A673 (cell line): ENCODE data around the gene RNF141. TPM values are rescaled to one million over a fixed set of nuclear protein-coding genes. Genes with fewer than 3 reads are reported as not detected.
A peak's percentile ranks its signal among the peaks of the same experiment; 100 is the strongest.

Source experiments
- BruUV-seq: library from RNA; stranded (reverse); fragments of 400-500 nt; replicated peaks from 2 replicates; lab custom pipeline; 2021; lab: Mats Ljungman, UMichigan
- CTCF ChIA-PET: fragments of 300-600 bp; sonication (Branson Sonifier 250); formaldehyde crosslinking; loops from one replicate; lab custom pipeline; 2022; ENCODE audit warnings: antibody characterized with exemption; lab: Charles Lee
- POLR2A ChIA-PET: fragments of 300-600 bp; sonication (Branson Sonifier 250); formaldehyde crosslinking; loops from one replicate; lab custom pipeline; 2022; ENCODE audit warnings: antibody characterized with exemption; ENCODE audit not compliant: low non-redundant PET; lab: Charles Lee
- DNase-seq: peaks from one replicate; pipeline ENCODE4 v3.0.0-alpha.2; 2015; ENCODE audit warnings: low spot score
- H3K27ac ChIP-seq: fragments of 200-600 bp; sonication (generic); 2 replicates; pipeline ENCODE4 v1.5.1; 2016; ENCODE audit warnings: mixed run types, low read depth, mild to moderate bottlenecking, mixed read lengths, antibody characterized with exemption, low read length; ENCODE audit not compliant: poor library complexity, severe bottlenecking
- H3K27me3 ChIP-seq: fragments of 200-600 bp; sonication (generic); replicated peaks from 2 replicates; pipeline ENCODE4 v1.6.1; 2017; ENCODE audit warnings: mixed run types, low read depth, mild to moderate bottlenecking, mixed read lengths, antibody characterized with exemption, low read length; ENCODE audit not compliant: insufficient read depth, poor library complexity
- H3K36me3 ChIP-seq: fragments of 200-600 bp; sonication (generic); 2 replicates; pipeline ENCODE4 v1.6.1; 2016; ENCODE audit warnings: mixed run types, mild to moderate bottlenecking, mixed read lengths, antibody characterized with exemption, low read length; ENCODE audit not compliant: insufficient read depth, poor library complexity, severe bottlenecking
- H3K4me1 ChIP-seq: fragments of 200-600 bp; sonication (generic); 2 replicates; pipeline ENCODE4 v1.6.1; 2017; ENCODE audit warnings: mixed run types, mild to moderate bottlenecking, mixed read lengths, antibody characterized with exemption, low read length; ENCODE audit not compliant: insufficient read depth, poor library complexity, severe bottlenecking
- H3K4me3 ChIP-seq: fragments of 200-600 bp; sonication (generic); 2 replicates; pipeline ENCODE4 v1.5.1; 2016; ENCODE audit warnings: low read depth, mixed run types, mild to moderate bottlenecking, mixed read lengths, low read length; ENCODE audit not compliant: poor library complexity, severe bottlenecking
- H3K9me3 ChIP-seq: fragments of 200-600 bp; sonication (generic); 2 replicates; pipeline ENCODE4 v1.6.1; 2016; ENCODE audit warnings: mixed run types, low read depth, mild to moderate bottlenecking, mixed read lengths, antibody characterized with exemption, low read length; ENCODE audit not compliant: poor library complexity, severe bottlenecking
- CTCF ChIP-seq: fragments of 300-800, 200-600 bp; sonication (generic); conservative IDR thresholded peaks from 2 replicates; pipeline ENCODE4 v1.5.1; 2017; ENCODE audit warnings: low read depth, mild to moderate bottlenecking, antibody characterized with exemption, low read length, moderate library complexity, mixed read lengths
- EZH2 ChIP-seq: fragments of 200-600 bp; sonication (generic); IDR thresholded peaks from 2 replicates; pipeline ENCODE4 v1.6.1; 2017; ENCODE audit warnings: borderline replicate concordance, low read depth, mild to moderate bottlenecking, mixed read lengths, antibody characterized with exemption, low read length; ENCODE audit not compliant: poor library complexity, severe bottlenecking
- intact Hi-C: fragments of 100-400 bp; cut with micrococcal nuclease; formaldehyde crosslinking; loops from one replicate; pipeline ENCODE4 v1.10.0; 2022; ENCODE audit not compliant: unreplicated experiment
- total RNA-seq: library from RNA; stranded (reverse); gene quantifications from 2 replicates; pipeline ENCODE4 v1.2.3, GENCODE V29; 2021

Gene RNF141
- total RNA-seq, 1 experiment from 2014 or later, result 36.4 TPM

DNA sequence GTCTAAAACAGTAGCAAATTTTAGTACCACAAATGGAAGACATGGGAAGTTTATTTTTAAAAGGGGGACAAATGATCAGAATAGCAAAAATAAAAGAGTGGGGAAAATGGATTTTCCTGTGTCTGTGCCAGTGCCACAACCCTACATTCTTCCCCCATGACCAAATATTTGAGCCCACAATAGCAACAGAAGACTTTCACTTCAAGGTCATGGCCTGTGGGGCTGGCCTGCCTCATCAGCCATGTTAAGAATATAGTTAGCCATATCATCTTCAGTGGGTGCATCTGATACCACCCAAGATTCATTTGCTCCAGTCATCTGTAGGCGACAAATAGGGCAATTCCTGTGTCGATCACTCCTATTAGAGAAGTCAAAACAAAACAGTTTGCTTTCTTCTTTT, 26.3 kb downstream of the RNF141 start:
- peaks cover 34% of the 10 kb centered on the region for H3K4me1 ChIP-seq
- BruUV-seq, result no TSS peak
- ChIA-PET CTCF (interaction anchor here (0.9 kb wide), 1 partner anchor 140 kb away, joined by 3 read pairs; no protein-coding TSS in a partner anchor), POLR2A (no interaction called here)
- peaks cover 40% of the 10 kb centered on the region for H3K36me3 ChIP-seq
- H3K9me3 ChIP-seq, result no peaks in the 10 kb centered on the region
- no peak for DNase-seq
- no peaks in the 10 kb centered on the region for H3K27me3 ChIP-seq
- intact Hi-C loops, result loop anchor here (1.0 kb wide), 1 partner anchor 221 kb away; no protein-coding TSS in a partner anchor
- H3K27ac ChIP-seq, result no peak overlapping the region
- no peak overlapping the region for H3K4me3 ChIP-seq
- no peak for TF ChIP-seq EZH2
- no peak for TF ChIP-seq CTCF

GRCh38 chr11:10514202-10514601, 26.8 kb downstream of the RNF141 start:
- Histone ChIP-seq H3K27ac (peak overlapping the region; percentile 43), H3K27me3 (no peaks in the 10 kb centered on the region), H3K4me3 (no peak overlapping the region), H3K4me1 (peaks cover 34% of the 10 kb centered on the region), H3K36me3 (peaks cover 36% of the 10 kb centered on the region), H3K9me3 (no peaks in the 10 kb centered on the region)
- peak; percentile 36 for DNase-seq
- CTCF ChIA-PET, result interaction anchor here (0.9 kb wide), 1 partner anchor 140 kb away, joined by 3 read pairs; no protein-coding TSS in a partner anchor
- TSS peak; percentile 17 for BruUV-seq
- POLR2A ChIA-PET, result no interaction called here
- intact Hi-C loops, result loop anchor here (1.0 kb wide), 1 partner anchor 221 kb away; no protein-coding TSS in a partner anchor
- TF ChIP-seq EZH2 (no peak), CTCF (peak; percentile 46)

DNA sequence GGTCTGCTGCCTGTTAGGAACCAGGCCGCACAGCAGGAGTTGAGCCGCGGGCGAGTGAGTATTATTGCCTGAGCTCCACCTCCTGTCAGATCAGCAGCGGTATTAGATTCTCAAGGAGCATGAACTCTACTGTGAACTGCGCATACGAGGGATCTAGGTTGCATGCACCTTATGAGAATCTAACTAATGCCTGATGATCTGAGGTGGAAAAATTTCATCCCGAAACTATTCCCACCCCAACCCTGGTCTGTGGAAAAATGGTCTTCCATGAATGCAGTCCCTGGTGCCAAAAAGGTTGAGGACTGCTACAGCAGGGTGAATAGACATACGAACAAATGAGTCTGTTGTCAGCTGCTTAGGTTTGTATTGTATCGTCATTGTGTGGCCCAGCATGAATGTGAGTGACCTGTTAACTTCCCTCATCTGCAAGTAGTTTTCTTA, 29.8 kb downstream of the RNF141 start:
- H3K27ac ChIP-seq, result no peak overlapping the region
- no peak overlapping the region for H3K4me3 ChIP-seq
- H3K36me3 ChIP-seq, result peaks cover 15% of the 10 kb centered on the region
- TF ChIP-seq EZH2, result no peak
- POLR2A ChIA-PET, result no interaction called here
- BruUV-seq, result no TSS peak
- no peak for DNase-seq
- no peaks in the 10 kb centered on the region for H3K9me3 ChIP-seq
- H3K4me1 ChIP-seq, result peaks cover 25% of the 10 kb centered on the region
- intact Hi-C loops, result no loop called here
- CTCF ChIA-PET, result no interaction called here
- no peaks in the 10 kb centered on the region for H3K27me3 ChIP-seq

DNA sequence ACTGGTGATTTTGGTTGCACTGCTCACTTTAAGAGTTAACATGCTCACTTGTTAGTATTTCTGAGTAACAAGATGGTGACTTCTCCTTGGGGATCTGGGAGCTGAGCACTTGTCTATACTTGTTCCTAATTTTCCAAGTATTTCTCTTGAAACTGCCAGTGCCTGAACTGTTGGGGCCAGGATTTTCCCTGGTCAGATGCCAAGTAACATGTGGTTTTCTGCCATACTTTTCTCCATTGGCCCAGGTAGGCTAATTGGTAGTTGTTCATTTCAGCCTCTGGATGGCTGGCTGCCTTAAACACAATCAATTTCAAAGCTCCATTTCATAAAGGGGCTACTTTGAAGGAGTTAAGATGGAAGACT, 35.0 kb downstream of the RNF141 start:
- H3K4me1 ChIP-seq, result peaks cover under 1% of the 10 kb centered on the region
- no peaks in the 10 kb centered on the region for H3K27me3 ChIP-seq
- H3K36me3 ChIP-seq, result no peaks in the 10 kb centered on the region
- no peak for DNase-seq
- no peaks in the 10 kb centered on the region for H3K9me3 ChIP-seq
- intact Hi-C loops, result no loop called here
- ChIA-PET CTCF (no interaction called here), POLR2A (no interaction called here)
- H3K27ac ChIP-seq, result no peak overlapping the region
- TF ChIP-seq CTCF (no peak), EZH2 (no peak)
- no peak overlapping the region for H3K4me3 ChIP-seq
- BruUV-seq, result no TSS peak
